Esophagus squamous epithelium (tissue), 5 donors: Measurements from ENCODE around the gene AP4E1. TPM values are rescaled to one million over a fixed set of nuclear protein-coding genes. Genes with fewer than 3 reads are reported as not detected.

Experiments
- DNase-seq: peaks from one replicate; lab custom pipeline; 2025; lab: John Stamatoyannopoulos, UW
- H3K27ac ChIP-seq, 4 donors: fragments of 200-600 bp; sonication (generic); one replicate each; pipeline ENCODE4 v1.5.1; 2016 to 2019; ENCODE audit warnings: mild to moderate bottlenecking in 1 of 4
- H3K27me3 ChIP-seq, 4 donors: fragments of 200-600 bp; sonication (generic); 1 replicate in 3 of 4; 2 replicates in 1 of 4; pipeline versions ENCODE4 v1.5.1 to v1.6.0; 2017 to 2021; ENCODE audit warnings: antibody characterized with exemption in 1 of 4
- H3K36me3 ChIP-seq, 3 donors: fragments of 200-600 bp; sonication (generic); one replicate each; pipeline ENCODE4 v1.5.1; 2016 to 2019
- H3K4me1 ChIP-seq, 3 donors: fragments of 200-600 bp; sonication (generic); one replicate each; pipeline ENCODE4 v1.5.1; 2017 to 2019
- H3K4me3 ChIP-seq, 4 donors: fragments of 200-600 bp; sonication (generic); 1 replicate in 3 of 4; 2 replicates in 1 of 4; pipeline ENCODE4 v1.5.1; 2016 to 2019; ENCODE audit warnings: mild to moderate bottlenecking in 2 of 4, moderate library complexity in 1 of 4
- H3K9me3 ChIP-seq, 3 donors: fragments of 200-600 bp; sonication (generic); one replicate each; pipeline ENCODE4 v1.5.1; 2016 to 2019
- CTCF ChIP-seq, 6 experiments: fragments of 450-650 bp in 4 of 6; fragments of 200-600 bp in 2 of 6; sonication (generic) in 2 of 6; IDR thresholded peaks; one replicate each; pipeline ENCODE4 v1.5.1; 2016 to 2019; ENCODE audit warnings: antibody characterized with exemption in 6 of 6, mild to moderate bottlenecking in 4 of 6, moderate library complexity in 4 of 6
- POLR2A ChIP-seq, 4 donors: fragments of 450-650 bp; IDR thresholded peaks; one replicate each; pipeline ENCODE4 v1.6.1; 2017; ENCODE audit warnings: antibody characterized with exemption in 4 of 4, mild to moderate bottlenecking in 4 of 4, moderate library complexity in 3 of 4
- WGBS, 2 donors: methylation state at CpG; one replicate each; pipeline ENCODE4 v1.1.5; 2018; 5-methylcytosine and 5-hydroxymethylcytosine counted together
- intact Hi-C: fragments of 100-400 bp; cut with DNase I; formaldehyde crosslinking; loops from one replicate; pipeline ENCODE4 v1.15.0; 2022
- total RNA-seq, 4 donors: library from RNA; depleted of rRNA; stranded (reverse); fragments of >200 nt; gene quantifications; one replicate each; pipeline ENCODE4 v1.1.0, GENCODE V29; 2016
- donor health status: DM: yes; HTN: yes; CAD: no.

AP4E1 gene
- total RNA-seq, 4 donors from 2014 or later, result 5.7 to 11.1 (median 10.1) TPM

- no peak overlapping the region for H3K4me3 ChIP-seq
- no peaks in the 10 kb centered on the region for H3K27me3 ChIP-seq
- H3K4me1 ChIP-seq, result no peaks in the 10 kb centered on the region
- H3K27ac ChIP-seq, result no peak overlapping the region
- no peak for TF ChIP-seq CTCF (IDR thresholded peaks at IDR 0.05)
- TF ChIP-seq POLR2A (IDR thresholded peaks at IDR 0.05), result no peak
- intact Hi-C loops, result no loop called here
- no peak for DNase-seq
- H3K9me3 ChIP-seq, result peaks cover 0 to 53% (median 15%) of the 10 kb centered on the region in 3 donors
- 95 to 96% methylated on average over 2 of the region's 2 CpGs for WGBS, 2 donors
- H3K36me3 ChIP-seq, result peaks cover 0 to 84% (median 5%) of the 10 kb centered on the region in 3 donors
These were observed 59.9 kb downstream of the AP4E1 start for GRCh38 chr15:50968353-50968752.

- intact Hi-C loops, result no loop called here
- Histone ChIP-seq H3K36me3 (peaks cover 0 to 87% (median 5%) of the 10 kb centered on the region in 3 donors), H3K9me3 (peaks cover 0 to 37% (median 11%) of the 10 kb centered on the region in 3 donors), H3K4me1 (no peaks in the 10 kb centered on the region), H3K27ac (no peak overlapping the region), H3K27me3 (no peaks in the 10 kb centered on the region), H3K4me3 (no peak overlapping the region)
- 78 to 90% methylated on average over 2 of the region's 2 CpGs for WGBS, 2 donors
- no peak for DNase-seq
- no peak for TF ChIP-seq CTCF (IDR thresholded peaks at IDR 0.05)
These were observed 62.0 kb downstream of the AP4E1 start for GRCh38 chr15:50970524-50970923.

- Histone ChIP-seq H3K9me3 (peaks cover 0 to 38% (median 11%) of the 10 kb centered on the region in 3 donors), H3K4me1 (no peaks in the 10 kb centered on the region), H3K27ac (no peak overlapping the region), H3K36me3 (peaks cover 0 to 81% (median 5%) of the 10 kb centered on the region in 3 donors), H3K4me3 (no peak overlapping the region), H3K27me3 (no peaks in the 10 kb centered on the region)
- intact Hi-C loops, result no loop called here
- no peak for DNase-seq
- TF ChIP-seq CTCF (IDR thresholded peaks at IDR 0.05) (no peak), POLR2A (IDR thresholded peaks at IDR 0.05) (no peak)
These were observed 62.6 kb downstream of the AP4E1 start for GRCh38 chr15:50971115-50971514.

- no peak for DNase-seq
- H3K36me3 ChIP-seq, result peaks cover 0 to 79% (median 5%) of the 10 kb centered on the region in 3 donors
- H3K4me3 ChIP-seq, result no peak overlapping the region
- TF ChIP-seq POLR2A (IDR thresholded peaks at IDR 0.05) (no peak), CTCF (IDR thresholded peaks at IDR 0.05) (no peak)
- intact Hi-C loops, result no loop called here
- H3K4me1 ChIP-seq, result peaks cover 0 to 2% (median 2%) of the 10 kb centered on the region in 3 donors
- H3K27ac ChIP-seq, result no peak overlapping the region
- H3K9me3 ChIP-seq, result peaks cover 0 to 38% (median 11%) of the 10 kb centered on the region in 3 donors
- no peaks in the 10 kb centered on the region for H3K27me3 ChIP-seq
These were observed 63.1 kb downstream of the AP4E1 start for GRCh38 chr15:50971542-50971941.

- H3K4me3 ChIP-seq, result no peak overlapping the region
- peaks cover 0 to 38% (median 11%) of the 10 kb centered on the region in 3 donors for H3K9me3 ChIP-seq
- no peak for DNase-seq
- H3K36me3 ChIP-seq, result peaks cover 0 to 66% (median 5%) of the 10 kb centered on the region in 3 donors
- intact Hi-C loops, result no loop called here
- no peak overlapping the region for H3K27ac ChIP-seq
- peaks cover 0 to 16% (median 8%) of the 10 kb centered on the region in 3 donors for H3K4me1 ChIP-seq
- TF ChIP-seq CTCF (IDR thresholded peaks at IDR 0.05) (no peak), POLR2A (IDR thresholded peaks at IDR 0.05) (no peak)
- H3K27me3 ChIP-seq, result no peaks in the 10 kb centered on the region
- 82 to 98% methylated on average over 4 of the region's 4 CpGs for WGBS, 2 donors
These were observed 65.1 kb downstream of the AP4E1 start for GRCh38 chr15:50973605-50974004.
